Activated CD4-positive, alpha-beta T cell treated with anti-CD3 and anti-CD28 coated beads, Interleukin-2, amount 50 U/mL, for 48 hours (primary cell): ENCODE data around the gene BCL2L1.
A peak's percentile ranks its signal among the peaks of the same experiment; 100 is the strongest.

Source experiments
- DNase-seq, 2 experiments: peaks; one replicate each; pipeline ENCODE4 v3.0.0-alpha.2; 2020

BCL2L1 gene

GRCh38 chr20:31708736-31709534 lies 13.7 kb downstream of the BCL2L1 start:
- no peak for DNase-seq

GRCh38 chr20:31707994-31708735 lies 14.5 kb downstream of the BCL2L1 start:
- DNase-seq = no peak

- DNase-seq = no peak
These were observed 15.4 kb downstream of the BCL2L1 start for GRCh38 chr20:31707258-31707615.

GRCh38 chr20:31706607-31707257 lies 15.9 kb downstream of the BCL2L1 start:
- DNase-seq = no peak

- DNase-seq = no peak
These were observed 16.8 kb downstream of the BCL2L1 start for GRCh38 chr20:31705598-31706597.

GRCh38 chr20:31705191-31705590 lies 17.5 kb downstream of the BCL2L1 start:
- DNase-seq = no peak

GRCh38 chr20:31704225-31705119 lies 18.2 kb downstream of the BCL2L1 start:
- DNase-seq = no peak

GRCh38 chr20:31701591-31701990 lies 21.1 kb downstream of the BCL2L1 start:
- DNase-seq = no peak

GRCh38 chr20:31700747-31701146 lies 21.9 kb downstream of the BCL2L1 start:
- DNase-seq = no peak

GRCh38 chr20:31699801-31700728 lies 22.6 kb downstream of the BCL2L1 start:
- DNase-seq = no peak

GRCh38 chr20:31698803-31699718 lies 23.6 kb downstream of the BCL2L1 start:
- DNase-seq = peak in 1 of 2 experiments; percentile 33

- DNase-seq = no peak
These were observed 24.3 kb downstream of the BCL2L1 start for GRCh38 chr20:31698243-31698802.

GRCh38 chr20:31695849-31696804 lies 26.5 kb downstream of the BCL2L1 start:
- DNase-seq = no peak

GRCh38 chr20:31694842-31695593 lies 27.6 kb downstream of the BCL2L1 start:
- DNase-seq = no peak

- no peak for DNase-seq
These were observed 28.5 kb downstream of the BCL2L1 start for GRCh38 chr20:31693987-31694661.

GRCh38 chr20:31693402-31693801 lies 29.3 kb downstream of the BCL2L1 start:
- no peak for DNase-seq
